Measurements from ENCODE around the gene MIOS.

The MIOS gene

GRCh38 chr7:7566651-7567611 lies at the start of gene MIOS:
Gene MIOS, plus strand, starts transcription at chr7:7566884. Its CDS starts 5,592 bp downstream, at chr7:7572476.
- H3K36me3 ChIP-seq (ENCODE audit: control insufficient read depth, insufficient read depth, low read length): peaks cover 17% of the 10 kb centered on the region
- peak within 1 kb of the TSS; percentile 88 for H3K27ac ChIP-seq (ENCODE audit: low read depth, low read length)
- H3K4me1 ChIP-seq (ENCODE audit: control insufficient read depth, insufficient read depth, low read length): peaks cover 21% of the 10 kb centered on the region
- H3K9me3 ChIP-seq (ENCODE audit: control insufficient read depth, insufficient read depth, low read length): no peaks in the 10 kb centered on the region
- no peaks in the 10 kb centered on the region for H3K27me3 ChIP-seq (ENCODE audit: control insufficient read depth, insufficient read depth, low read length)
- peak within 1 kb of the TSS; percentile 88 for H3K9ac ChIP-seq (ENCODE audit: low read depth, low read length)
- peak within 1 kb of the TSS; percentile 98 for H3K4me3 ChIP-seq (ENCODE audit: low read depth, low read length)

- H3K4me1 ChIP-seq (ENCODE audit: control insufficient read depth, insufficient read depth, low read length): no peaks in the 10 kb centered on the region; the same call in 1 of the 2 replicates
- no peak overlapping the region for H3K27ac ChIP-seq (ENCODE audit: low read depth, low read length)
- H3K36me3 ChIP-seq (ENCODE audit: control insufficient read depth, insufficient read depth, low read length): no peaks in the 10 kb centered on the region
Measured at GRCh38 chr7:7517754-7518153, 48.9 kb upstream of the MIOS start.

GRCh38 chr7:7519056-7519455 lies 47.6 kb upstream of the MIOS start:
- Histone ChIP-seq H3K27ac (ENCODE audit: low read depth, low read length) (no peak overlapping the region), H3K27me3 (ENCODE audit: control insufficient read depth, insufficient read depth, low read length) (no peaks in the 10 kb centered on the region), H3K4me3 (ENCODE audit: low read depth, low read length) (no peak overlapping the region), H3K36me3 (ENCODE audit: control insufficient read depth, insufficient read depth, low read length) (no peaks in the 10 kb centered on the region), H3K4me1 (ENCODE audit: control insufficient read depth, insufficient read depth, low read length) (no peaks in the 10 kb centered on the region; the same call in 1 of the 2 replicates), H3K9me3 (ENCODE audit: control insufficient read depth, insufficient read depth, low read length) (no peaks in the 10 kb centered on the region), H3K9ac (ENCODE audit: low read depth, low read length) (no peak overlapping the region)

More at GRCh38 chr7:7517754-7518153, 48.9 kb upstream of the MIOS start:
- H3K4me3 ChIP-seq (ENCODE audit: low read depth, low read length): no peak overlapping the region
- no peaks in the 10 kb centered on the region for H3K9me3 ChIP-seq (ENCODE audit: control insufficient read depth, insufficient read depth, low read length)
- no peak overlapping the region for H3K9ac ChIP-seq (ENCODE audit: low read depth, low read length)
- H3K27me3 ChIP-seq (ENCODE audit: control insufficient read depth, insufficient read depth, low read length): no peaks in the 10 kb centered on the region

- Histone ChIP-seq H3K27me3 (ENCODE audit: control insufficient read depth, insufficient read depth, low read length) (no peaks in the 10 kb centered on the region), H3K4me1 (ENCODE audit: control insufficient read depth, insufficient read depth, low read length) (no peaks in the 10 kb centered on the region; the same call in 1 of the 2 replicates), H3K4me3 (ENCODE audit: low read depth, low read length) (no peak overlapping the region), H3K9me3 (ENCODE audit: control insufficient read depth, insufficient read depth, low read length) (no peaks in the 10 kb centered on the region), H3K27ac (ENCODE audit: low read depth, low read length) (no peak overlapping the region), H3K36me3 (ENCODE audit: control insufficient read depth, insufficient read depth, low read length) (no peaks in the 10 kb centered on the region), H3K9ac (ENCODE audit: low read depth, low read length) (no peak overlapping the region)
Measured at GRCh38 chr7:7519528-7519927, 47.2 kb upstream of the MIOS start.

GRCh38 chr7:7521259-7521658 lies 45.4 kb upstream of the MIOS start:
- Histone ChIP-seq H3K4me3 (ENCODE audit: low read depth, low read length) (no peak overlapping the region), H3K9ac (ENCODE audit: low read depth, low read length) (no peak overlapping the region), H3K36me3 (ENCODE audit: control insufficient read depth, insufficient read depth, low read length) (no peaks in the 10 kb centered on the region), H3K4me1 (ENCODE audit: control insufficient read depth, insufficient read depth, low read length) (no peaks in the 10 kb centered on the region), H3K27me3 (ENCODE audit: control insufficient read depth, insufficient read depth, low read length) (no peaks in the 10 kb centered on the region), H3K27ac (ENCODE audit: low read depth, low read length) (no peak overlapping the region), H3K9me3 (ENCODE audit: control insufficient read depth, insufficient read depth, low read length) (no peaks in the 10 kb centered on the region)

GRCh38 chr7:7522421-7522820 lies 44.3 kb upstream of the MIOS start:
- no peaks in the 10 kb centered on the region for H3K9me3 ChIP-seq (ENCODE audit: control insufficient read depth, insufficient read depth, low read length)
- H3K4me3 ChIP-seq (ENCODE audit: low read depth, low read length): no peak overlapping the region
- H3K9ac ChIP-seq (ENCODE audit: low read depth, low read length): no peak overlapping the region
- H3K4me1 ChIP-seq (ENCODE audit: control insufficient read depth, insufficient read depth, low read length): no peaks in the 10 kb centered on the region
- H3K36me3 ChIP-seq (ENCODE audit: control insufficient read depth, insufficient read depth, low read length): no peaks in the 10 kb centered on the region
- H3K27me3 ChIP-seq (ENCODE audit: control insufficient read depth, insufficient read depth, low read length): no peaks in the 10 kb centered on the region
- H3K27ac ChIP-seq (ENCODE audit: low read depth, low read length): no peak overlapping the region

GRCh38 chr7:7524121-7524520 lies 42.6 kb upstream of the MIOS start:
- no peaks in the 10 kb centered on the region for H3K36me3 ChIP-seq (ENCODE audit: control insufficient read depth, insufficient read depth, low read length)
- H3K27ac ChIP-seq (ENCODE audit: low read depth, low read length): no peak overlapping the region
- H3K27me3 ChIP-seq (ENCODE audit: control insufficient read depth, insufficient read depth, low read length): no peaks in the 10 kb centered on the region
- no peak overlapping the region for H3K4me3 ChIP-seq (ENCODE audit: low read depth, low read length)
- H3K9ac ChIP-seq (ENCODE audit: low read depth, low read length): no peak overlapping the region
- no peaks in the 10 kb centered on the region for H3K9me3 ChIP-seq (ENCODE audit: control insufficient read depth, insufficient read depth, low read length)
- H3K4me1 ChIP-seq (ENCODE audit: control insufficient read depth, insufficient read depth, low read length): no peaks in the 10 kb centered on the region

- Histone ChIP-seq H3K9me3 (ENCODE audit: control insufficient read depth, insufficient read depth, low read length) (no peaks in the 10 kb centered on the region), H3K36me3 (ENCODE audit: control insufficient read depth, insufficient read depth, low read length) (no peaks in the 10 kb centered on the region), H3K27me3 (ENCODE audit: control insufficient read depth, insufficient read depth, low read length) (no peaks in the 10 kb centered on the region), H3K9ac (ENCODE audit: low read depth, low read length) (no peak overlapping the region), H3K27ac (ENCODE audit: low read depth, low read length) (no peak overlapping the region), H3K4me1 (ENCODE audit: control insufficient read depth, insufficient read depth, low read length) (no peaks in the 10 kb centered on the region), H3K4me3 (ENCODE audit: low read depth, low read length) (no peak overlapping the region)
Measured at GRCh38 chr7:7526006-7526405, 40.7 kb upstream of the MIOS start.

GRCh38 chr7:7527047-7527446 lies 39.6 kb upstream of the MIOS start:
- H3K36me3 ChIP-seq (ENCODE audit: control insufficient read depth, insufficient read depth, low read length): no peaks in the 10 kb centered on the region
- H3K9me3 ChIP-seq (ENCODE audit: control insufficient read depth, insufficient read depth, low read length): no peaks in the 10 kb centered on the region
- H3K27me3 ChIP-seq (ENCODE audit: control insufficient read depth, insufficient read depth, low read length): no peaks in the 10 kb centered on the region
- no peak overlapping the region for H3K27ac ChIP-seq (ENCODE audit: low read depth, low read length)
- H3K4me3 ChIP-seq (ENCODE audit: low read depth, low read length): no peak overlapping the region
- H3K9ac ChIP-seq (ENCODE audit: low read depth, low read length): no peak overlapping the region
- no peaks in the 10 kb centered on the region for H3K4me1 ChIP-seq (ENCODE audit: control insufficient read depth, insufficient read depth, low read length)

- H3K4me1 ChIP-seq (ENCODE audit: control insufficient read depth, insufficient read depth, low read length): no peaks in the 10 kb centered on the region
- H3K9me3 ChIP-seq (ENCODE audit: control insufficient read depth, insufficient read depth, low read length): no peaks in the 10 kb centered on the region
- H3K4me3 ChIP-seq (ENCODE audit: low read depth, low read length): no peak overlapping the region
- H3K36me3 ChIP-seq (ENCODE audit: control insufficient read depth, insufficient read depth, low read length): no peaks in the 10 kb centered on the region
- H3K27me3 ChIP-seq (ENCODE audit: control insufficient read depth, insufficient read depth, low read length): no peaks in the 10 kb centered on the region
- no peak overlapping the region for H3K27ac ChIP-seq (ENCODE audit: low read depth, low read length)
- H3K9ac ChIP-seq (ENCODE audit: low read depth, low read length): no peak overlapping the region
Measured at GRCh38 chr7:7529328-7529727, 37.4 kb upstream of the MIOS start.

GRCh38 chr7:7533831-7534430 lies 32.8 kb upstream of the MIOS start:
- no peak overlapping the region for H3K4me3 ChIP-seq (ENCODE audit: low read depth, low read length)
- no peak overlapping the region for H3K27ac ChIP-seq (ENCODE audit: low read depth, low read length)
- H3K36me3 ChIP-seq (ENCODE audit: control insufficient read depth, insufficient read depth, low read length): no peaks in the 10 kb centered on the region
- no peaks in the 10 kb centered on the region for H3K27me3 ChIP-seq (ENCODE audit: control insufficient read depth, insufficient read depth, low read length)
- H3K9ac ChIP-seq (ENCODE audit: low read depth, low read length): no peak overlapping the region
- no peaks in the 10 kb centered on the region for H3K9me3 ChIP-seq (ENCODE audit: control insufficient read depth, insufficient read depth, low read length)
- no peaks in the 10 kb centered on the region for H3K4me1 ChIP-seq (ENCODE audit: control insufficient read depth, insufficient read depth, low read length)

Measured in HUES48 (cell line).